Mesodermal cell (in vitro differentiated cells): ENCODE data around the gene KLHL2.
"Not testable (repeated sequence)": the region's sequence is repeated elsewhere in the genome, so short reads cannot be mapped to it uniquely, and the experiment has no call there.

Experiments
- H3K27ac ChIP-seq: 2 replicates; pipeline ENCODE4 v1.7.0; 2013; ENCODE audit warnings: mild to moderate bottlenecking, low read depth, low read length, moderate library complexity; ENCODE audit not compliant: severe bottlenecking
- H3K36me3 ChIP-seq: 2 replicates; pipeline ENCODE4 v1.7.1; 2013; ENCODE audit warnings: mild to moderate bottlenecking, low read length, moderate library complexity; ENCODE audit not compliant: control insufficient read depth, insufficient read depth
- H3K4me1 ChIP-seq: one replicate; pipeline ENCODE4 v1.7.1; 2013; ENCODE audit warnings: mild to moderate bottlenecking, low read length; ENCODE audit not compliant: insufficient read depth, control insufficient read depth, poor library complexity, severe bottlenecking
- H3K4me3 ChIP-seq: 2 replicates; pipeline ENCODE4 v1.7.0; 2013; ENCODE audit warnings: low read length, control low read depth, mild to moderate bottlenecking; ENCODE audit not compliant: insufficient read depth, poor library complexity, severe bottlenecking; ENCODE audit errors: extremely low read depth
- H3K9me3 ChIP-seq: 2 replicates; pipeline ENCODE4 v1.7.1; 2013; ENCODE audit warnings: mild to moderate bottlenecking, low read length, moderate library complexity; ENCODE audit not compliant: control insufficient read depth
- WGBS, 2 experiments: methylation state at CpG; one replicate each; pipeline ENCODE4 v1.1.5; 2013; ENCODE audit warnings: missing lambda C conversion rate in 2 of 2; ENCODE audit not compliant: insufficient coverage in 2 of 2; 5-methylcytosine and 5-hydroxymethylcytosine counted together

KLHL2 gene

DNA sequence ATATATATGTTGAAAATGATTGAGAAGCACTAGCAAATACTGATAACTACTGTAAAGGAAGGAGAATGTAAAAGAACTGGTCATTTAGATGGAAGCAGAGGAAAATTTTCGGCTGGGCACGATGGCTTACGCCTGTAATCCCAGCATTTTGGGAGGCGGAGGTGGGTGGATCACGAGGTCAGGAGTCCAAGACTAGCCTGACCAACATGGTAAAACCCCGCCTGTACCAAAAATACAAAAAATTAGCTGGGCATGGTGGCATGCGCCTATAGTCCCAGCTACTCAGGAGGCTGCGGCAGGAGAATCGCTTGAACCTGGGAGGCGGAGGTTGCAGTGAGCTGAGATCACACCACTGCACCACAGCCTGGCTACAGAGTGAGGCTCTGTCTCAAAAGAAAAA is 22.4 kb upstream of the KLHL2 start:
- not testable (repeated sequence) for H3K36me3 ChIP-seq, H3K4me1 ChIP-seq, H3K4me3 ChIP-seq, H3K27ac ChIP-seq, H3K9me3 ChIP-seq
- 87 to 93% methylated on average over 10 of the region's 10 CpGs for WGBS, 2 experiments

GRCh38 chr4:165185448-165185847 is 21.9 kb upstream of the KLHL2 start:
- peaks cover 2% of the 10 kb centered on the region for H3K4me1 ChIP-seq
- H3K27ac ChIP-seq: no peak overlapping the region
- WGBS, 2 experiments: 60 to 85% methylated on average over 1 to 2 of the region's 5 CpGs
- no peaks in the 10 kb centered on the region for H3K9me3 ChIP-seq
- no peaks in the 10 kb centered on the region for H3K36me3 ChIP-seq
- H3K4me3 ChIP-seq: no peak overlapping the region

GRCh38 chr4:165190591-165191347 is 16.6 kb upstream of the KLHL2 start:
- WGBS, 2 experiments: 83 to 89% methylated on average over 1 of the region's 1 CpG
- Histone ChIP-seq H3K36me3 (no peaks in the 10 kb centered on the region), H3K27ac (no peak overlapping the region), H3K4me1 (peaks cover 3% of the 10 kb centered on the region), H3K9me3 (no peaks in the 10 kb centered on the region), H3K4me3 (no peak overlapping the region)

DNA sequence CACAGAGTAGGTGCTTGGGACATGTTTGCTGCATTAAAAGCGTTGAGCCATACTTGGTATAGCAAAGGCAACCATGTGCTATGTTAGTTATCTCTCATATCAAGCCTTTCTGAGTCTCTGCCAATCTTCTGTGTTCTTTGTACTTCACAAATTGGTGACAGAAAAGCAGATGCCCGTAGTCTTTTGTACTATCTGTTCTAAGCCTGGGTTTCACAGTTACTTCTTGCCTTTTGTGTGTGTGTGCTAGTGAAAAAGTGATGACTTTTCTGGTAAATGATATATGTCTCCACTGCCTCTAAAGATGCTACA is 16.1 kb upstream of the KLHL2 start:
- WGBS, 2 experiments: 100% methylated on average over 2 of the region's 2 CpGs
- H3K4me3 ChIP-seq: no peak overlapping the region
- H3K27ac ChIP-seq: no peak overlapping the region
- no peaks in the 10 kb centered on the region for H3K9me3 ChIP-seq
- H3K4me1 ChIP-seq: peaks cover 3% of the 10 kb centered on the region
- no peaks in the 10 kb centered on the region for H3K36me3 ChIP-seq

DNA sequence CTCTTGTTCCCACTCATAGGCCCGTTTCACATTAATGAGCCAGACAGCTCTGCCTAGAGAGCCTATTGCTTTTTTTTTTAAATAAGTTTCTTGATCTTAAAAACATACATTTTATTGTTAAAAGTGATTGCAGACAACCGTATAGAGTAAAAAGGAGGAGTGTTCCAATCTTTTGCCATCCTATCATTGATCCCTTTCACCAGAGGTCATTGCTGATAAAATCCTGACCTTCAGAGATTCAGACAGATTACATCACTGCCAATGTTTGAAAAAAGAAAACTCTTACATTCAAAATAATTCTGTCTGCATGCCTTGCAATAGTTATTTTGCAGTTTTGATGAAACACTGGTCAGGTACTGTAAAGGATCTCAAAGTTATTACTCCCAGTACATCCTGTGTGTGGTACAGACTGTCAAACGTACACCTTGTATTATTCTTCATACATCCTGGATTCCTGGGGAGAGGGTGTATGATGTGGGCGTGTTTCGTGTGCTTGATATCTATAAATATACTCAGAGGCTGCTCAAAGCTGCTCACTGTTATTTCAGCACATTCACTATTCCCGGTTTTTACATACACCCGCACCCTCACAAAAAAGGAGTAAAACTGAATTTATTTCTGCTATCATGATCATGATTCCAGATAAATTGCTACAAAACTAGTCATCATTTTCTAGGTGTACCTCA is 15.4 kb upstream of the KLHL2 start:
- peaks cover 3% of the 10 kb centered on the region for H3K4me1 ChIP-seq
- no peak overlapping the region for H3K4me3 ChIP-seq
- 80 to 93% methylated on average over 1 to 2 of the region's 7 CpGs for WGBS, 2 experiments
- H3K36me3 ChIP-seq: no peaks in the 10 kb centered on the region
- H3K9me3 ChIP-seq: no peaks in the 10 kb centered on the region
- H3K27ac ChIP-seq: no peak overlapping the region

DNA sequence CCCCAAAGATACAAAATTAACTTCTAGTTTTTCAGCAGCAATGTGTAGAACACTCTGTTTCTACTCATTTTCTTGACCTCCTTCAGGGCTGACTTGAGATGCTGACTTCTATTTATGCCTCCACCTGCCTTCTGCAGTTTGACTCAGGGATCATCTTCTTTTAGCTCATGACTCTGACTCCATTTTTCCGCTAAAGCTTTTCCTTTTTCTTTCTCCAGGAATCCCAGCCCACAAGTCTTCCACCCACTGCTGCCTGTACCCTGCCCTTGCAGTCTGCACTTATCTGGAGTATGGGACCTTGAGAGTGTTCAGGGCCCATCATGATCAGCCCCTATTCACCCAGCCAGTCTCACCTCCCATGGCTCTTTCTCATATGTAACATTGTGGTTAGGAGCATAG is 14.9 kb upstream of the KLHL2 start:
- Histone ChIP-seq H3K4me3 (no peak overlapping the region), H3K4me1 (peaks cover 3% of the 10 kb centered on the region), H3K9me3 (no peaks in the 10 kb centered on the region), H3K36me3 (no peaks in the 10 kb centered on the region), H3K27ac (no peak overlapping the region)
- no CpG with 5 or more reads among the region's 1 CpG for WGBS, 2 experiments

- H3K9me3 ChIP-seq: no peaks in the 10 kb centered on the region
- no peak overlapping the region for H3K4me3 ChIP-seq
- WGBS, 2 experiments: 82 to 96% methylated on average over 3 to 4 of the region's 4 CpGs
- H3K36me3 ChIP-seq: no peaks in the 10 kb centered on the region
- no peak overlapping the region for H3K27ac ChIP-seq
- H3K4me1 ChIP-seq: peaks cover 3% of the 10 kb centered on the region
These were observed 14.4 kb upstream of the KLHL2 start for GRCh38 chr4:165192956-165193355.

DNA sequence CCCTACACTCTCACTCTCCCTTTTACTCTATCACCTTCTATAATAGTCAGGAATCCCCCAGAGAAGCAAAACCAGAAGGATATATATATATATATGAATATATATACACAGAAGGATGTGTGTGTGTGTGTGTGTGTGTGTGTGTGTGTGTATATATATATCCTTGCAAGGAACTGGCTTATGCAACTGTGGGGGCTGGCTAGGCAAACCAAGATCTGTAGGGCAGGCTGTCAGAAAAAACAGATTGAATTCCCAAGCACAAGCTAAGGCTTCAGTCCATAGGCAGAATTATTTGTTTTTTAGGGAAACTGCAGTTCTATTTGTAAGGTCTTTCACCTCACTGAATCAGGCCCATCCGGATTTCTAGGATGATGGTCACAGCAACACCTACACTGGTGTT is 13.0 kb upstream of the KLHL2 start:
- H3K4me3 ChIP-seq: no peak overlapping the region
- H3K9me3 ChIP-seq: no peaks in the 10 kb centered on the region
- peaks cover 3% of the 10 kb centered on the region for H3K4me1 ChIP-seq
- no peaks in the 10 kb centered on the region for H3K36me3 ChIP-seq
- WGBS, 2 experiments: 80 to 100% methylated on average over 1 of the region's 1 CpG
- no peak overlapping the region for H3K27ac ChIP-seq

DNA sequence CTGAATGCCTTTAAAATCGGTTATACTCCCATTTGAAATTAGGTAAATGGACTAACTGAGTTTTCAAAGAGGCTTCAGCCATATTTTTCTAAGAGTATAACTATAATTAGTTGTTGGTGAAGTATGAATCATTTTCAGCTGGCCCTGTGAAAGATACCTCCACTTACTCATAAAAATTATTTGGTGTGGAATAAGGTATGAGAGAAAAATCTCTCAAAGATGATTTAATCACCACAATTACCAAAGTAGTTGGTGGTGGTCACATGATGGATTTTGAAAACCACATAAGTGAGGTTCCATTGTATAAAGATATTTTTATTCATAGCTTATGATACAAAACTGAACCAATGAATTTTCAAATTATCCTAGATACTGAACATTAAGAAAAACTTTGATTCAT is 9.0 kb upstream of the KLHL2 start:
- 100% methylated on average over 1 of the region's 1 CpG for WGBS, 2 experiments

GRCh38 chr4:165199286-165199685 is 8.1 kb upstream of the KLHL2 start:
- H3K4me1 ChIP-seq: peaks cover 7% of the 10 kb centered on the region
- no peak overlapping the region for H3K27ac ChIP-seq

More for the DNA sequence above, 9.0 kb upstream of the KLHL2 start:
- no peak overlapping the region for H3K4me3 ChIP-seq
- H3K9me3 ChIP-seq: no peaks in the 10 kb centered on the region
- H3K27ac ChIP-seq: no peak overlapping the region
- H3K4me1 ChIP-seq: no peaks in the 10 kb centered on the region
- no peaks in the 10 kb centered on the region for H3K36me3 ChIP-seq

DNA sequence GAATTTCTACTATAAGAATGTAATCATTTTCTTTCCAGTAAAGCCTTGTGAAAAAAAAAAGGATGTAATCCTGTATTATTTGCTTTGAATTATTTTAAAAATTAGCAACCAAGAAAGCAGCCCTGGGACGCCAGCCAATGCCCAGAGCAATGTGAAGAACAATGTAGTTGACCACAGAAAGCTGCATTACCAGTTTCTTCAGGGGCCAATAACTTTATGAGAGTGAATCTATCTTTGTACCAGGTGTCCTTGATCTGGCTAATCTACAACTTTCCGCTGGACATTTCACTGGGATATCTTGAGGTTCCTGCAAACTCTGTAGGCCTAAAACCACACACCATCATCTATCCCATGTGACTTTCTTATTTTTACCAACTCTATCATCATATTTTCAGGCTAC is 7.6 kb upstream of the KLHL2 start:
- no peaks in the 10 kb centered on the region for H3K9me3 ChIP-seq
- H3K27ac ChIP-seq: no peak overlapping the region
- peaks cover 11% of the 10 kb centered on the region for H3K4me1 ChIP-seq
- 89 to 92% methylated on average over 1 to 2 of the region's 2 CpGs for WGBS, 2 experiments
- H3K36me3 ChIP-seq: no peaks in the 10 kb centered on the region
- no peak overlapping the region for H3K4me3 ChIP-seq

More at GRCh38 chr4:165199286-165199685, 8.1 kb upstream of the KLHL2 start:
- H3K9me3 ChIP-seq: no peaks in the 10 kb centered on the region
- no peak overlapping the region for H3K4me3 ChIP-seq
- no peaks in the 10 kb centered on the region for H3K36me3 ChIP-seq
